Glutamatergic neuron (in vitro differentiated cells): ENCODE data around the gene RNF180. TPM values are rescaled to one million over a fixed set of nuclear protein-coding genes. Genes with fewer than 3 reads are reported as not detected.

Experiments
- DNase-seq: peaks from one replicate; pipeline ENCODE4 v3.0.0; 2022
- H3K27ac Mint-ChIP-seq: one replicate; pipeline ENCODE4 v1.8.0; 2020; ENCODE audit warnings: mild to moderate bottlenecking, mixed read lengths, inconsistent platforms; ENCODE audit not compliant: unreplicated experiment
- H3K27me3 Mint-ChIP-seq: one replicate; pipeline ENCODE4 v1.8.0; 2020; ENCODE audit warnings: mild to moderate bottlenecking, moderate library complexity, mixed read lengths, inconsistent platforms; ENCODE audit not compliant: unreplicated experiment
- H3K36me3 Mint-ChIP-seq: one replicate; pipeline ENCODE4 v1.8.0; 2020; ENCODE audit warnings: mild to moderate bottlenecking, mixed read lengths, inconsistent platforms; ENCODE audit not compliant: unreplicated experiment
- H3K4me1 Mint-ChIP-seq: one replicate; pipeline ENCODE4 v1.8.0; 2020; ENCODE audit warnings: mild to moderate bottlenecking, low read depth, mixed read lengths, inconsistent platforms; ENCODE audit not compliant: unreplicated experiment
- H3K4me3 Mint-ChIP-seq: one replicate; pipeline ENCODE4 v1.8.0; 2020; ENCODE audit warnings: mild to moderate bottlenecking, mixed read lengths, inconsistent platforms; ENCODE audit not compliant: unreplicated experiment
- H3K9me3 Mint-ChIP-seq: one replicate; pipeline ENCODE4 v1.8.0; 2020; ENCODE audit warnings: mild to moderate bottlenecking, moderate library complexity, mixed read lengths, inconsistent platforms; ENCODE audit not compliant: unreplicated experiment
- total RNA-seq: library from RNA; stranded (reverse); fragmentation: NEBNext Ultra II Directional; extraction: Animal tissue kit (Norgen Biotek cat#: 25700); gene quantifications from one replicate; pipeline ENCODE4 v1.2.1, GENCODE V29; 2021; ENCODE audit not compliant: unreplicated experiment
- TF ChIP-seq, protein P1 (sequence below): fragments of 200-600 bp; sonication (generic); IDR thresholded peaks from one replicate; pipeline ENCODE4 v1.5.0; 2021; ENCODE audit not compliant: partially characterized antibody, unreplicated experiment

Gene RNF180
- total RNA-seq, 1 donor from 2014 or later: 9.1 TPM

- H3K4me1 Mint-ChIP-seq: no peaks in the 10 kb centered on the region
- DNase-seq: no peak
Measured at GRCh38 chr5:64308135-64308534, 142.5 kb downstream of the RNF180 start.

DNA sequence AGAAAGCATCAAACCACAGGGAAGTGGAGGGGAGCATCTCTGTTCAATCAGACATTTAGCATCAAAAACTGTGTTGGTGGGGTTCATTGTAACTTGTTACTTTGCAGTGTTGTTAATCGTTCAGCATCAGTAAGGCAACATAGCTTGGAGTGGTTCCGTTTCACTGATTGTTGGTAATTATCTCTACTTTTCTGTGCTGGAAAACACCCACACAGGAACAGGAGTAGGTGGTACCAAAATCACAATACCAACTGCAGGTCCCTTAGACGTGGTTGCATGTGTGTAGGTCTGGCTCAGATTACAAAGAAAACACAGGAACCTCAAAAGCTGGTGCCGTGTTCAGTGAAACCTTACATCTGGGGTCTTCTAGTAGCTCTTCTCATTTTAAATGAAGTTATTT is 146.8 kb downstream of the RNF180 start:
- Mint-ChIP-seq H3K4me3 (no peak overlapping the region), H3K27ac (no peak overlapping the region), H3K4me1 (no peaks in the 10 kb centered on the region), H3K36me3 (no peaks in the 10 kb centered on the region), H3K9me3 (no peaks in the 10 kb centered on the region), H3K27me3 (no peaks in the 10 kb centered on the region)
- no peak for DNase-seq
- TF ChIP-seq, protein P1, sequence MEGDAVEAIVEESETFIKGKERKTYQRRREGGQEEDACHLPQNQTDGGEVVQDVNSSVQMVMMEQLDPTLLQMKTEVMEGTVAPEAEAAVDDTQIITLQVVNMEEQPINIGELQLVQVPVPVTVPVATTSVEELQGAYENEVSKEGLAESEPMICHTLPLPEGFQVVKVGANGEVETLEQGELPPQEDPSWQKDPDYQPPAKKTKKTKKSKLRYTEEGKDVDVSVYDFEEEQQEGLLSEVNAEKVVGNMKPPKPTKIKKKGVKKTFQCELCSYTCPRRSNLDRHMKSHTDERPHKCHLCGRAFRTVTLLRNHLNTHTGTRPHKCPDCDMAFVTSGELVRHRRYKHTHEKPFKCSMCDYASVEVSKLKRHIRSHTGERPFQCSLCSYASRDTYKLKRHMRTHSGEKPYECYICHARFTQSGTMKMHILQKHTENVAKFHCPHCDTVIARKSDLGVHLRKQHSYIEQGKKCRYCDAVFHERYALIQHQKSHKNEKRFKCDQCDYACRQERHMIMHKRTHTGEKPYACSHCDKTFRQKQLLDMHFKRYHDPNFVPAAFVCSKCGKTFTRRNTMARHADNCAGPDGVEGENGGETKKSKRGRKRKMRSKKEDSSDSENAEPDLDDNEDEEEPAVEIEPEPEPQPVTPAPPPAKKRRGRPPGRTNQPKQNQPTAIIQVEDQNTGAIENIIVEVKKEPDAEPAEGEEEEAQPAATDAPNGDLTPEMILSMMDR: no peak

More at GRCh38 chr5:64308135-64308534, 142.5 kb downstream of the RNF180 start:
- Mint-ChIP-seq H3K27me3 (no peaks in the 10 kb centered on the region), H3K36me3 (no peaks in the 10 kb centered on the region), H3K4me3 (no peak overlapping the region), H3K27ac (no peak overlapping the region), H3K9me3 (peaks cover 3% of the 10 kb centered on the region)
- TF ChIP-seq, protein P1: no peak

DNA sequence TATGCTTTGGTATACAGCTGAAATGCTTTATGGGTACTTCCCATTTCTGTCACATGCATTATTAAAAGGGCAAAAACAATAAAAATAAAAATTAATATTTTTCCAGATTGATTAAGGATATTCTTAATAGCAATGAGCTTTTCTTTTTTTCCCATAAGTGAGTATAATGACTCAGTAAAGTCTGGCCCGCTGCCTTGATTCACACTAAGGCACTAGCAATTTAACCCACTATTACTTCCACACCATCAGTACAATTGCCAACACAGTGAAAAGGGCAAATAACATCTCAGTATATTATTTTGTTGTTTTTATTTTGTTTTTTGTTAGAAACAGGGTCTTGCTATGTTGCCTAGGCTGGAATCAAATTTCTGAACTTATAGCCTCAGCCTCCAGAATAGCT is 150.1 kb downstream of the RNF180 start:
- H3K27me3 Mint-ChIP-seq: no peaks in the 10 kb centered on the region
- H3K36me3 Mint-ChIP-seq: no peaks in the 10 kb centered on the region
- TF ChIP-seq, protein P1: no peak
- DNase-seq: no peak
- no peaks in the 10 kb centered on the region for H3K9me3 Mint-ChIP-seq
- H3K4me1 Mint-ChIP-seq: no peaks in the 10 kb centered on the region
- no peak overlapping the region for H3K4me3 Mint-ChIP-seq
- H3K27ac Mint-ChIP-seq: no peak overlapping the region

DNA sequence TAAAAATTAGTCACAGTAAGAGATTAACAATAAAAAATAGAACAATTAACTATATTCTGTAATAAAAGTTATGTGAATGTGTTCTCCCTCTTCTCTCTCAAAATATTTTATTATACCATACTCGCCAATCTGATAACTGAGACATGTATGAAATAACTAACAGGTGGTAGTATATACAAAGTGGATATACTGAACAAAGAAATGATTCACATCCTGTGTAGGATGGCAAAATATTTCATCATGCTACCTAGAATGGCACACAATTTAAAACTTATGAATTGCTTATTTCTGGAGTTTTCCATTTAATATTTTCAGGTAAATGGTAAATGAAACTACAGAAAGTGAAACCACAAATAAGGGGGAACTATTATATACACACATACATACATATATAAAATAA is 152.5 kb downstream of the RNF180 start:
- no peak for DNase-seq
- peaks cover 2% of the 10 kb centered on the region for H3K9me3 Mint-ChIP-seq
- H3K27me3 Mint-ChIP-seq: no peaks in the 10 kb centered on the region
- H3K36me3 Mint-ChIP-seq: no peaks in the 10 kb centered on the region
- no peaks in the 10 kb centered on the region for H3K4me1 Mint-ChIP-seq
- H3K27ac Mint-ChIP-seq: no peak overlapping the region
- H3K4me3 Mint-ChIP-seq: no peak overlapping the region
- TF ChIP-seq, protein P1: no peak

GRCh38 chr5:64323591-64323990 is 157.9 kb downstream of the RNF180 start:
- no peak overlapping the region for H3K4me3 Mint-ChIP-seq
- peaks cover 9% of the 10 kb centered on the region for H3K36me3 Mint-ChIP-seq
- H3K9me3 Mint-ChIP-seq: peaks cover 4% of the 10 kb centered on the region
- no peak for DNase-seq
- H3K4me1 Mint-ChIP-seq: no peaks in the 10 kb centered on the region
- TF ChIP-seq, protein P1: no peak
- H3K27me3 Mint-ChIP-seq: peaks cover 2% of the 10 kb centered on the region
- no peak overlapping the region for H3K27ac Mint-ChIP-seq
